GDM1 (cell line): ENCODE data around the gene ANKRD11.
"Not testable (repeated sequence)": the region's sequence is repeated elsewhere in the genome, so short reads cannot be mapped to it uniquely, and the experiment has no call there.

Source experiments
- DNase-seq: peaks from one replicate; lab custom pipeline; 2025; lab: John Stamatoyannopoulos, UW

ANKRD11 gene

GRCh38 chr16:89478576-89479221 lies 11.7 kb downstream of the ANKRD11 start:
- DNase-seq = no peak

DNA sequence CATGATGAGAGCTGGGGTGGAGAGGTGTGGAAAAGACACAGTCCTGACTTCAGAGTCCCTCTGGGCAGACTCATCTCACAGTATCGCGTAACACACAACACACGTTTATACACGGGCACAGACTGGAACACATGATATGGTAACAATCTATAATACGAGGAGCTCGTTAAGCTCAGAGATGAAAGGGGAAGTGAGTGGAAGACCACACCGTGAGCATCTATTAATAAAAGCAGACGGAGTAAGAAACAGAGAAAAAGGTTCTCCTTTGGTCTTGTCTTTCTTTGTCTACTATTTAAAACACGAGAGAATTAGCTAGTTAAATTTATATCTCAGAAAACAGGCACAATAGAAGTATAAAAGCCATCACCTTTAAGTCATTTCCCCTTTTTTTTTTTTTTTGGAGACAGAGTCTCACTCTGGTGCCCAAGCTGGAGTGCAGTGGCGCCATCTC lies 13.5 kb downstream of the ANKRD11 start:
- no peak for DNase-seq

DNA sequence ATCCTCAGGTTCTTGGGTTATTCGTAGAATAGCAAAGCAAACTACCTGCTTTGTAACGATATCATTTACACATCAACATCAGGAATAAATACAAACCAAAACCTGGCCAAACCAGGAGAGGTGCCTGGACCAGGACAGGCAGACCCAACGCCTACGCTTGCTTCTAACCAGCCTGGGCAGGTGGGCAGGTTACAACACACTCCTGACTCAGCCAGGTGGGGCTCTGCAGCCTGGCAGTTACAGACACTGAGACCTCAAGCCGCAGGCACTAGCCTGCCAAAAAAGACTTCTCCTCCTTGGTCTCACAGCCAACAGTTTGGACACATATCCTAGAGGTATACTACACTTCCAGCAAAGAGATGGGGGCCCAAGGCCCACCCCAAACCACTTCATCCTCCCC lies 14.0 kb downstream of the ANKRD11 start:
- no peak for DNase-seq

DNA sequence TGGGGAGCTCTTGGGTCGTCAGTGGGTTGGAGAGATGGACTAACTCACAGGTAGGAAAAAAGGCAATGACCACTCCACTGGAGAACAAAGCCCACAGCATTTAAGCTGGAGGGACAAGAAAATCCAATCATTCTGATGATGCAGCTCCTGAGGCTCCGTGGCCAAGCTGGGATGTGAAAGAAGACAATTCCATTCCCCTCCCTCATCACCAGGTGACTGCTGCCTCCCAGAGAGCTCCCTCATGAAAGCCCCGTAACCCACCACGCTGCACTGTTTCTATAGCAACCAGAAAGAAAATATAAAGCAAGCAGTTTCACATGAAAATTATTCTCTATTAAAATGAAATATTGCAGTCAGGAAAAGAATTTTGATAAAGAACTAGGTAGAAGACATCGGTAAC lies 15.2 kb downstream of the ANKRD11 start:
- DNase-seq = no peak

GRCh38 chr16:89473791-89474414 lies 16.5 kb downstream of the ANKRD11 start:
- DNase-seq = no peak

- DNase-seq = no peak
Measured at GRCh38 chr16:89473136-89473712, 17.1 kb downstream of the ANKRD11 start.

- no peak for DNase-seq
Measured at GRCh38 chr16:89472711-89473075, 17.7 kb downstream of the ANKRD11 start.

DNA sequence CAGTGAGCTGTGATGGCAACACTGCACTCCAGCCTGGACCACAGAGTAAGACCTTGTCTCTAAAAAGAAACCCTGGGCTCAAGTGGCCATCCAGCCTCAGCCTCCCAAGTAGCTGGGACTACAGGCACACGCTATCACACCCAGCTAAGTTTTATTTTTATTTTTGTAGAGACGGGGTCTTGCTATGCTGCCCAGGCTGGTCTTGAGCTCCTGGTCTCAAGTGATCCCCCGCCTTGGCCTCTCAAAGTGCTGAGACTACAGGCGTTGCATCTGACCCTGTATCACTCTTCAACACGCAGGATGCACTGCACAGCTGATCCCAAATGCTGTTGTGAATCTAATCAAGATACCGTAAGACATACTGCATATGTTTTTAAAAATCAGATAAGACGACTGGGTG lies 23.0 kb downstream of the ANKRD11 start:
- no peak for DNase-seq

DNA sequence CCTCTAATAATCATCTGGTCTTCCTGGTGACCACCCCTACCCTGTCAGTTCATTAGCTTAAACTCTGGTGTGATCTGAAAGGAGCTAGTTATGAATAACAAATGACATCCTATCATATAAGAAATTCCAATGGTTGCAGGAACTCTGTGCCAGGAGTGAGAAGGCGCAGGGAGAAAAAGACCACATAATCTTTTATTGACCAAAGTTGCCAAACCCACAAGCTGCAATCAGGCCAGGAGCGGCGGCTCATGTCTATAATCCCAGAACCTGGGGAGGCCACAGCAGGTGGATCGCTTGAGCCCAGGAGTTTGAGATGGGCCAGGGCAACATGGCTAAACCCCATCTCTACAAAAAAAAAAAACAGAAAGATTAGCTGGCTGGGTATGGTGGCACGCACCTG lies 23.4 kb downstream of the ANKRD11 start:
- DNase-seq = no peak

DNA sequence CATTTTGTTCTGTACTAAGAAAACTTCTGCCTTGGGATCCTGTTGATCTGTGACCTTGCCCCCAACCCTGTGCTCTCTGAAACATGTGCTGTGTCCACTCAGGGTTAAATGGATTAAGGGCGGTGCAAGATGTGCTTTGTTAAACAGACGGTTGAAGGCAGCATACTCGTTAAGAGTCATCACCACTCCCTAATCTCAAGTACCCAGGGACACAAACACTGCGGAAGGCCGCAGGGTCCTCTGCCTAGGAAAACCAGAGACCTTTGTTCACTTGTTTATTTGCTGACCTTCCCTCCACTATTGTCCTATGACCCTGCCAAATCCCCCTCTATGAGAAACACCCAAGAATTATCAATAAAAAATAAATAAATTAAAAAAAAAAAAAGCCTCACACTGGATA lies 27.0 kb downstream of the ANKRD11 start:
- not testable (repeated sequence) for DNase-seq

DNA sequence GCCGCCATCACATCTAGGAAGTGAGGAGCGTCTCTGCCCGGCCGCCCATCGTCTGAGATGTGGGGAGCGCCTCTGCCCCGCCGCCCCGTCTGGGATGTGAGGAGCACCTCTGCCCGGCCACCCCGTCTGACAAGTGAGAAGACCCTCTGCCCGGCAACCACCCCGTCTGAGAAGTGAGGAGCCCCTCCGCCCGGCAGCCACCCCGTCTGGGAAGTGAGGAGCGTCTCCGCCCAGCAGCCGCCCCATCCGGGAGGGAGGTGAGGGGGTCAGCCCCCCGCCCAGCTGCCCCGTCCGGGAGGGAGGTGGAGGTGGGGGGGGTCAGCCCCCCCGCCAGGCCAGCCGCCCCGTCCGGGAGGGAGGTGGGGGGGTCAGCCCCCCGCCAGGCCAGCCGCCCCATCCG lies 27.7 kb downstream of the ANKRD11 start:
- not testable (repeated sequence) for DNase-seq

- DNase-seq = not testable (repeated sequence)
Measured at GRCh38 chr16:89461890-89462289, 28.5 kb downstream of the ANKRD11 start.

GRCh38 chr16:89460556-89460955 lies 29.8 kb downstream of the ANKRD11 start:
- no peak for DNase-seq

GRCh38 chr16:89458967-89459366 lies 31.4 kb downstream of the ANKRD11 start:
- DNase-seq = no peak

GRCh38 chr16:89458551-89458950 lies 31.8 kb downstream of the ANKRD11 start:
- DNase-seq = no peak

DNA sequence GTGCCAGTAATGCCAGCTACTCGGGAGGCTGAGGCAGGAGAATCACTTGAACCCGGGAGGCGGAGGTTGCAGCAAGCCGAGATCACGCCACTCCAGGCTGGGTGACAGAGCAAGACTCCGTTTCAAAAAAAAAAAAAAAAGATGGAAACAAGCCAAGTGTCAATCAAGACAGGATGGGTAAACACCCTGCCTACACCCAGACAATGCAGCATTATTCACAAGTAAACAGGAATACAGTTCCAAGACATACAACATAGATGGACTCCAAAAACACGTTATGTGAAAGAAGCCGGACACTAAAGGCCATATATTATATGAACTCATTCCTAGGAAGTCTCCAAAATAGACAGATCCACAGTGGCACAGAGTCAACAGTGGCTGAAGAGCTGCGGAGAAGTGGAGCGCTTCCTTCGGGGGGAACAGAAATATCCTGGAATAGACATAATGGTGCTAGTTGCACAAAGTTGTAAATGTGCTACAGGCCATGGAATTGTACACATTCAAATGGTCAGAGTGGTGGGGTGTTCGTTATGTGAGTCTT lies 33.9 kb downstream of the ANKRD11 start:
- DNase-seq = no peak

DNA sequence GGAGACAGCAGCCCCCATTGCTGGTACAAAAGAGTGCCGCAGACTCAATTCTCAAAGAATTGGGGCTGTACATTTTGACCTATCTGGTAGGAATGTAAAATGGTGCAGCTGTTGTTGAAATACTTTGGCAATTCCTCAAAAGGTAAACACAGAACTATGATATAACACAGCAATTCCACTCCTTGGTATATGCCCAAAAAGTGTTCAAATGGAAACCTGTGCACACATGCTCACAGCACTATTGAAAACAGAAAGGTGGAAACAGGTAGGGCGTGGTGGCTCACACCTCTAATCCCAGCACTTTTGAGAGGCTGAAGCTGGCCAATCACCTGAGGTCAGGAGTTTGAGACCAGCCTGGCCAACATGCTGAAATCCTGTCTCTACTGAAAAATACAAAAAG lies 34.7 kb downstream of the ANKRD11 start:
- no peak for DNase-seq

- no peak for DNase-seq
Measured at GRCh38 chr16:89455178-89455577, 35.2 kb downstream of the ANKRD11 start.

DNA sequence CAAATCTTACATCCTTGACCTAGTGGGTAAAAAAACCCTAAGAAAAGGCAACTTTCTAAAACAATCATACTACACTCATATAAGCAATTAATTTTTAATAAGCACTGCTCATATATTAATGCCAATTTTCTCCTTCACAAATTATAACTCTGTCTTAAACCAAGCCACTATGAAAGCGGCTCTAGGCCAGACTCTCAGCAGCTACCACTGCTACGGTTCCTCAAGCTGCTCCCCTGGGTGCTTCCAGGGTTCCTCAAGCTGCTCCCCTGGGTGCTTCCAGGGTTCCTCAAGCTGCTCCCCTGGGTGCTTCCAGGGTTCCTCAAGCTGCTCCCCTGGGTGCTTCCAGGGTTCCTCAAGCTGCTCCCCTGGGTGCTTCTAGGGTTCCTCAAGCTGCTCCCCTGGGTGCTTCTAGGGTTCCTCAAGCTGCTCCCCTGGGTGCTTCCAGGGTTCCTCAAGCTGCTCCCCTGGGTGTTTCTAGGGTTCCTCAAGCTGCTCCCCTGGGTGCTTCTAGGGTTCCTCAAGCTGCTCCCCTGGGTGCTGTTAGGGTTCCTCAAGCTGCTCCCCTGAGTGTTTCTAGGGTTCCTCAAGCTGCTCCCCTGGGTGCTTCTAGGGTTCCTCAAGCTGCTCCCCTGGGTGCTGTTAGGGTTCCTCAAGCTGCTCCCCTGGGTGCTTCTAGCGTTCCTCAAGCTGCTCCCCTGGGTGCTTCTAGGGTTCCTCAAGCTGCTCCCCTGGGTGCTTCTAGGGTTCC lies 35.8 kb downstream of the ANKRD11 start:
- not testable (repeated sequence) for DNase-seq

GRCh38 chr16:89453501-89454321 lies 36.6 kb downstream of the ANKRD11 start:
- DNase-seq = peak; percentile 17

GRCh38 chr16:89452925-89453324 lies 37.4 kb downstream of the ANKRD11 start:
- no peak for DNase-seq

GRCh38 chr16:89452241-89452640 lies 38.1 kb downstream of the ANKRD11 start:
- no peak for DNase-seq
